Measurements from ENCODE around the gene AANAT.

DNA sequence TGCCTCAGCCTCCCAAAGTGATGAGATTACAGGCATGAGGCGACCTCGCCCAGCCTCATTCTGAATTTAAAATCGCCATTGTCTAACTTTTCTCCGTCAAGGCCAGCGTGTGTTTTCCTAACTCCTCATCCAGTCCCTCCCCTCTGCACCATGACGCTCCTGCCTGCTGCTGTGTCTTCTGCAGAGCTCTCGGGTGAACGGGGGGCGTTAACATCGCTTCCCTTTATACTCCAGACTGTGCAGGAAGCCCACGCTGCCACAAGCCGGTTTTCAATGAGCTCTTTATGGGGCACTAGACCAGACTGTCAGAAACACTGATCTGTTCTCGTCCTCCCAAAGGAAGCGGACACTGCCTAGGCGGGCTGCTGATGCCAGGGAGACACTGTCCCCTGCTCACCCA, 13.2 kb downstream of the AANAT start:
- TF ChIP-seq HOXA7 (CRISPR knock-in tag; IDR thresholded peaks at IDR 0.05) (no peak), HOXB5 (CRISPR knock-in tag; IDR thresholded peaks at IDR 0.05) (no peak), ESRRA (IDR thresholded peaks at IDR 0.05; ENCODE audit: borderline replicate concordance, low read length) (no peak), GATA3 (IDR thresholded peaks at IDR 0.05; ENCODE audit: borderline replicate concordance) (no peak), SMC3 (IDR thresholded peaks at IDR 0.05) (no peak)
- TF ChIP-seq, protein P1, sequence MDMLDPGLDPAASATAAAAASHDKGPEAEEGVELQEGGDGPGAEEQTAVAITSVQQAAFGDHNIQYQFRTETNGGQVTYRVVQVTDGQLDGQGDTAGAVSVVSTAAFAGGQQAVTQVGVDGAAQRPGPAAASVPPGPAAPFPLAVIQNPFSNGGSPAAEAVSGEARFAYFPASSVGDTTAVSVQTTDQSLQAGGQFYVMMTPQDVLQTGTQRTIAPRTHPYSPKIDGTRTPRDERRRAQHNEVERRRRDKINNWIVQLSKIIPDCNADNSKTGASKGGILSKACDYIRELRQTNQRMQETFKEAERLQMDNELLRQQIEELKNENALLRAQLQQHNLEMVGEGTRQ (IDR thresholded peaks at IDR 0.05): no peak
- TF ChIP-seq, protein P2, sequence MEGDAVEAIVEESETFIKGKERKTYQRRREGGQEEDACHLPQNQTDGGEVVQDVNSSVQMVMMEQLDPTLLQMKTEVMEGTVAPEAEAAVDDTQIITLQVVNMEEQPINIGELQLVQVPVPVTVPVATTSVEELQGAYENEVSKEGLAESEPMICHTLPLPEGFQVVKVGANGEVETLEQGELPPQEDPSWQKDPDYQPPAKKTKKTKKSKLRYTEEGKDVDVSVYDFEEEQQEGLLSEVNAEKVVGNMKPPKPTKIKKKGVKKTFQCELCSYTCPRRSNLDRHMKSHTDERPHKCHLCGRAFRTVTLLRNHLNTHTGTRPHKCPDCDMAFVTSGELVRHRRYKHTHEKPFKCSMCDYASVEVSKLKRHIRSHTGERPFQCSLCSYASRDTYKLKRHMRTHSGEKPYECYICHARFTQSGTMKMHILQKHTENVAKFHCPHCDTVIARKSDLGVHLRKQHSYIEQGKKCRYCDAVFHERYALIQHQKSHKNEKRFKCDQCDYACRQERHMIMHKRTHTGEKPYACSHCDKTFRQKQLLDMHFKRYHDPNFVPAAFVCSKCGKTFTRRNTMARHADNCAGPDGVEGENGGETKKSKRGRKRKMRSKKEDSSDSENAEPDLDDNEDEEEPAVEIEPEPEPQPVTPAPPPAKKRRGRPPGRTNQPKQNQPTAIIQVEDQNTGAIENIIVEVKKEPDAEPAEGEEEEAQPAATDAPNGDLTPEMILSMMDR (IDR thresholded peaks at IDR 0.05): no peak
- TF ChIP-seq, protein P3, sequence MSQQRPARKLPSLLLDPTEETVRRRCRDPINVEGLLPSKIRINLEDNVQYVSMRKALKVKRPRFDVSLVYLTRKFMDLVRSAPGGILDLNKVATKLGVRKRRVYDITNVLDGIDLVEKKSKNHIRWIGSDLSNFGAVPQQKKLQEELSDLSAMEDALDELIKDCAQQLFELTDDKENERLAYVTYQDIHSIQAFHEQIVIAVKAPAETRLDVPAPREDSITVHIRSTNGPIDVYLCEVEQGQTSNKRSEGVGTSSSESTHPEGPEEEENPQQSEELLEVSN (IDR thresholded peaks at IDR 0.05; ENCODE audit: borderline replicate concordance, low read depth): no peak
- TF ChIP-seq, protein P4, sequence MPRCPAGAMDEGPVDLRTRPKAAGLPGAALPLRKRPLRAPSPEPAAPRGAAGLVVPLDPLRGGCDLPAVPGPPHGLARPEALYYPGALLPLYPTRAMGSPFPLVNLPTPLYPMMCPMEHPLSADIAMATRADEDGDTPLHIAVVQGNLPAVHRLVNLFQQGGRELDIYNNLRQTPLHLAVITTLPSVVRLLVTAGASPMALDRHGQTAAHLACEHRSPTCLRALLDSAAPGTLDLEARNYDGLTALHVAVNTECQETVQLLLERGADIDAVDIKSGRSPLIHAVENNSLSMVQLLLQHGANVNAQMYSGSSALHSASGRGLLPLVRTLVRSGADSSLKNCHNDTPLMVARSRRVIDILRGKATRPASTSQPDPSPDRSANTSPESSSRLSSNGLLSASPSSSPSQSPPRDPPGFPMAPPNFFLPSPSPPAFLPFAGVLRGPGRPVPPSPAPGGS (IDR thresholded peaks at IDR 0.05): no peak
- TF ChIP-seq, protein P5, sequence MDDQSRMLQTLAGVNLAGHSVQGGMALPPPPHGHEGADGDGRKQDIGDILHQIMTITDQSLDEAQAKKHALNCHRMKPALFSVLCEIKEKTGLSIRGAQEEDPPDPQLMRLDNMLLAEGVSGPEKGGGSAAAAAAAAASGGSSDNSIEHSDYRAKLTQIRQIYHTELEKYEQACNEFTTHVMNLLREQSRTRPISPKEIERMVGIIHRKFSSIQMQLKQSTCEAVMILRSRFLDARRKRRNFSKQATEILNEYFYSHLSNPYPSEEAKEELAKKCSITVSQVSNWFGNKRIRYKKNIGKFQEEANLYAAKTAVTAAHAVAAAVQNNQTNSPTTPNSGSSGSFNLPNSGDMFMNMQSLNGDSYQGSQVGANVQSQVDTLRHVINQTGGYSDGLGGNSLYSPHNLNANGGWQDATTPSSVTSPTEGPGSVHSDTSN (IDR thresholded peaks at IDR 0.05): no peak
